ENCODE results near the gene SRGN. TPM values are rescaled to one million over a fixed set of nuclear protein-coding genes. Genes with fewer than 3 reads are reported as not detected.

The SRGN gene
- total RNA-seq, result 29.1 TPM

GRCh38 chr10:69087590-69088470 is at the start of gene SRGN:
Gene SRGN, plus strand, starts transcription at chr10:69088103. Its CDS starts 55 bp downstream, at chr10:69088158.

GRCh38 chr10:69123747-69124562 is 36.1 kb downstream of the SRGN start, which contains the start of gene VPS26A:
Gene VPS26A, plus strand, starts transcription at chr10:69124178. Its CDS starts 100 bp downstream, at chr10:69124278.

Small RNA genes within 50 kb of the gene (small RNA-seq; reads per million reads assigned to genes)
- gene RF00017, result not detected

Other genes with a start within 250 kb of the SRGN start
- 47.7 TPM for gene DDX50, start 186.8 kb upstream of the SRGN start, total RNA-seq
- 40.4 TPM for gene DDX21, start 131.9 kb upstream of the SRGN start, total RNA-seq
- gene KIFBP, start 99.3 kb upstream of the SRGN start, total RNA-seq, result 48.0 TPM
- 49.8 TPM for gene VPS26A, start 36.1 kb downstream of the SRGN start, total RNA-seq
- 35.1 TPM for gene SUPV3L1, start 92.1 kb downstream of the SRGN start, total RNA-seq
- 2.1 TPM for gene HKDC1, start 132.2 kb downstream of the SRGN start, total RNA-seq
- gene HK1, start 190.4 kb downstream of the SRGN start, total RNA-seq, result 154 TPM

Measured in diencephalon (tissue), 1 donor.